ENCODE results near the gene VPS33A. TPM values are rescaled to one million over a fixed set of nuclear protein-coding genes. Genes with fewer than 3 reads are reported as not detected.
A peak's percentile ranks its signal among the peaks of the same experiment; 100 is the strongest.

Gene VPS33A
- total and polyA plus RNA-seq, 2 of the 8 experiments (the other 6 are each of a cell fraction or from before 2014, with no cell fraction given), result 16.4 to 41.8 TPM

DNA sequence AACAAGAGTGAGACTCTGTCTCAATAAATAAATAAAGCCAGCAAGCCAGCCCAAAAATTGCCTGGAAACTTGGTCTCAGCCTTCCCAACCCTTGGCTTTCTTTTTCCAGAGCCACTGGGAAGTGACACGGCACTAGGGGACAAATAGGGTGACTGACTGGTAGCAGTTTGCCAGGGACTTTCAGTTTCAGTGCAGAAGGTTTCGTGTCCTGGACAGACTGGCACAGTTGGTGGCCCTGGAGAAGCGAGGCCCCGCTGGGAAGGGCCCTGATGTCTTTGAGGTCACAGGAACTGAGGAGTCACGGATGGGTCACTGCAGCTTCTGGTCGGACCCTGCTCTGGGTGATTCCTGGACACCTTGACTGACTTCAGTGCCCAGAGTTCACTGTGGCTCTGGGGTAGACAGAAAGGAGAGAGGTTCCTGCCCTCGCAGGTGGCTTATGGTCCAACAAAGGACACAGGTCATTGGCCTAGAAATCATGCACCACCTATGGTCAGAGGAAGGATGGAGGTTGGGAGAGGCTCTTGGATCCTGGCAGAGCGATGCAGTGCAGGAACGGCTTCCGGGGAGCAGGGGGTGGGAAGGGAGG lies 80.7 kb downstream of the VPS33A start:
- no peak overlapping the region for H2BK120ac ChIP-seq (replicated peaks; ENCODE audit: low read depth, low read length)
- H2BK20ac ChIP-seq (ENCODE audit: low read length), result no peak overlapping the region
- POLR2A ChIA-PET (ENCODE audit: partially characterized antibody), result interaction anchor here (1.0 kb wide), 1 partner anchor 20 kb away, joined by 3 read pairs; no protein-coding TSS in a partner anchor
- no peak overlapping the region for H4K5ac ChIP-seq (ENCODE audit: insufficient read length, low read depth, low read length)
- H3K79me2 ChIP-seq (ENCODE audit: control insufficient read depth in 1 of 2, insufficient read depth in 2 of 2, low read length in 2 of 2), result no peaks in the 10 kb centered on the region
- no peak overlapping the region for H3K4me2 ChIP-seq (ENCODE audit: insufficient read depth in 1 of 2, low read depth in 2 of 2, low read length in 2 of 2)
- TF ChIP-seq BRCA1 (IDR thresholded peaks at IDR 0.05; ENCODE audit: low read depth, low read length), result no peak
- no peak for TF ChIP-seq NRF1 (IDR thresholded peaks at IDR 0.05; ENCODE audit: low read depth, low read length)
- TF ChIP-seq SP4 (IDR thresholded peaks at IDR 0.05; ENCODE audit: low read length), result no peak
- no peak for TF ChIP-seq SP2 (IDR thresholded peaks at IDR 0.05; ENCODE audit: low read length)
- no peak for TF ChIP-seq SP1 (IDR thresholded peaks at IDR 0.05; ENCODE audit: low read depth, low read length)
- no peak for TF ChIP-seq SIX5 (IDR thresholded peaks at IDR 0.05; ENCODE audit: low read depth, low read length)
- peaks cover 0 to 4% (median 2%) of the 10 kb centered on the region in 4 experiments; a peak in 3 of 7 replicates for H3K4me1 ChIP-seq (replicated peaks in 1 of 4; ENCODE audit: control insufficient read depth in 3 of 4, insufficient read depth in 4 of 4, low read length in 3 of 4)
- H2BK5ac ChIP-seq (ENCODE audit: low read depth, low read length), result no peak overlapping the region
- peaks cover 0 to 6% (median 2%) of the 10 kb centered on the region in 4 experiments; a peak in 5 of 7 replicates for H3K27me3 ChIP-seq (replicated peaks in 1 of 4; ENCODE audit: control insufficient read depth in 3 of 4, extremely low read depth in 1 of 4, insufficient read depth in 3 of 4, low read length in 3 of 4)
- H3K4me3 ChIP-seq (ENCODE audit: extremely low read depth in 1 of 4, insufficient read depth in 2 of 4, low read depth in 3 of 4, low read length in 4 of 4), result no peak overlapping the region
- no peak overlapping the region for H3K14ac ChIP-seq (ENCODE audit: insufficient read length)
- DNase-seq (ENCODE audit: low read depth in 1 of 2, low spot score in 2 of 2) (no peak), FAIRE-seq (no peak)
- no peaks in the 10 kb centered on the region for H3K9me3 ChIP-seq (ENCODE audit: insufficient read depth in 2 of 2, low read depth in 1 of 2, low read length in 1 of 2)
- H2BK15ac ChIP-seq (ENCODE audit: low read length), result no peak overlapping the region
- no peaks in the 10 kb centered on the region for H4K20me1 ChIP-seq (replicated peaks in 1 of 2; ENCODE audit: control insufficient read depth in 1 of 2, insufficient read depth in 2 of 2, low read length in 2 of 2)
- no peak overlapping the region for H3K4ac ChIP-seq (replicated peaks; ENCODE audit: insufficient read length, low read depth, low read length)
- no peak overlapping the region for H3K27ac ChIP-seq (ENCODE audit: low read depth, low read length)
- H3K18ac ChIP-seq (ENCODE audit: extremely low read depth, low read length), result no peak overlapping the region; the same call in 1 of the 2 replicates
- no peak overlapping the region for H3K56ac ChIP-seq (replicated peaks; ENCODE audit: insufficient read length, low read depth, low read length)
- 88% methylated on average over 7 of the region's 10 CpGs; no CpG with 5 or more reads in 1 of the 2 experiments for WGBS, 2 experiments (ENCODE audit: extremely low coverage in 1 of 2, insufficient coverage in 1 of 2, insufficient read length in 1 of 2, insufficient replicate concordance in 2 of 2, low coverage in 1 of 2, low lambda C conversion rate in 2 of 2, missing lambda C conversion rate in 1 of 2)
- H4K8ac ChIP-seq (ENCODE audit: extremely low read depth, insufficient read depth, low read length), result no peak overlapping the region
- no peak overlapping the region for H4K91ac ChIP-seq (replicated peaks; ENCODE audit: insufficient read length, low read length)
- H3K23ac ChIP-seq (ENCODE audit: insufficient read length), result no peak overlapping the region
- peaks cover 4% of the 10 kb centered on the region; the same call in 1 of the 2 replicates for H3K23me2 ChIP-seq (ENCODE audit: low read depth, low read length)
- H3K79me1 ChIP-seq (ENCODE audit: low read depth, low read length), result no peaks in the 10 kb centered on the region
- H3K36me3 ChIP-seq (ENCODE audit: control insufficient read depth in 2 of 4, insufficient read depth in 4 of 4, low read length in 3 of 4), result no peaks in the 10 kb centered on the region
- H2AFZ ChIP-seq (ENCODE audit: low read length), result no peak overlapping the region
- peak overlapping the region; percentile 17; the same call in 1 of the 2 replicates for H2BK12ac ChIP-seq (ENCODE audit: low read depth, low read length)
- CTCF ChIA-PET (ENCODE audit: partially characterized antibody), result interaction anchor here (1.1 kb wide), 1 partner anchor 39 kb away, joined by 3 read pairs; no protein-coding TSS in a partner anchor
- H2AK5ac ChIP-seq (ENCODE audit: low read depth, low read length), result no peak overlapping the region
- H3K9ac ChIP-seq (replicated peaks in 1 of 4; ENCODE audit: extremely low read depth in 1 of 4, low read depth in 3 of 4, low read length in 3 of 4), result no peak overlapping the region
